Skin epidermis (tissue), 12 donors: Measurements from ENCODE around the gene DRC1.

Experiments used
- H3K27ac ChIP-seq, 21 experiments: fragments of 200-600 bp; sonication (generic) in 11 of 21; one replicate each; pipeline ENCODE4 v1.5.0; 2020; ENCODE audit warnings: mild to moderate bottlenecking in 3 of 21, inconsistent platforms in 2 of 21, moderate library complexity in 2 of 21
- H3K4me3 ChIP-seq, 7 experiments: fragments of 200-600 bp; sonication (generic) in 2 of 7; one replicate each; pipeline ENCODE4 v1.5.0; 2020; ENCODE audit warnings: inconsistent platforms in 2 of 7, mild to moderate bottlenecking in 2 of 7, moderate library complexity in 1 of 7

Gene DRC1

GRCh38 chr2:26485099-26485498, 83.4 kb downstream of the DRC1 start:
- Histone ChIP-seq H3K27ac (no peak overlapping the region), H3K4me3 (no peak overlapping the region)

- Histone ChIP-seq H3K27ac (no peak overlapping the region), H3K4me3 (no peak overlapping the region)
Observed at GRCh38 chr2:26485725-26486418, 84.2 kb downstream of the DRC1 start.

- Histone ChIP-seq H3K27ac (no peak overlapping the region), H3K4me3 (no peak overlapping the region)
Observed at GRCh38 chr2:26486789-26487188, 85.1 kb downstream of the DRC1 start.

GRCh38 chr2:26487192-26487591, 85.5 kb downstream of the DRC1 start:
- H3K4me3 ChIP-seq, result no peak overlapping the region
- no peak overlapping the region for H3K27ac ChIP-seq

GRCh38 chr2:26488463-26489212, 86.9 kb downstream of the DRC1 start:
- H3K4me3 ChIP-seq, result no peak overlapping the region
- no peak overlapping the region for H3K27ac ChIP-seq

- H3K27ac ChIP-seq, result no peak overlapping the region
- no peak overlapping the region for H3K4me3 ChIP-seq
Observed at GRCh38 chr2:26489213-26489850, 87.6 kb downstream of the DRC1 start.

GRCh38 chr2:26491563-26492167, 89.9 kb downstream of the DRC1 start:
- Histone ChIP-seq H3K4me3 (no peak overlapping the region), H3K27ac (no peak overlapping the region)

GRCh38 chr2:26492749-26493515, 91.2 kb downstream of the DRC1 start:
- Histone ChIP-seq H3K27ac (peak overlapping the region in 1 of 21 experiments; percentile 16), H3K4me3 (no peak overlapping the region)

GRCh38 chr2:26493566-26493965, 91.8 kb downstream of the DRC1 start:
- no peak overlapping the region for H3K27ac ChIP-seq
- H3K4me3 ChIP-seq, result no peak overlapping the region

GRCh38 chr2:26494199-26494598, 92.5 kb downstream of the DRC1 start:
- Histone ChIP-seq H3K4me3 (no peak overlapping the region), H3K27ac (no peak overlapping the region)

- Histone ChIP-seq H3K4me3 (no peak overlapping the region), H3K27ac (no peak overlapping the region)
Observed at GRCh38 chr2:26494891-26495290, 93.2 kb downstream of the DRC1 start.

- Histone ChIP-seq H3K27ac (no peak overlapping the region), H3K4me3 (no peak overlapping the region)
Observed at GRCh38 chr2:26495705-26496297, 94.1 kb downstream of the DRC1 start.

- Histone ChIP-seq H3K4me3 (no peak overlapping the region), H3K27ac (no peak overlapping the region)
Observed at GRCh38 chr2:26500406-26500805, 98.7 kb downstream of the DRC1 start.

- Histone ChIP-seq H3K27ac (peak overlapping the region in 1 of 21 experiments; percentile 37), H3K4me3 (peak overlapping the region; percentile 22 to 42 (median 32))
Observed at GRCh38 chr2:26503231-26503880, 101.6 kb downstream of the DRC1 start.

GRCh38 chr2:26504002-26504401, 102.3 kb downstream of the DRC1 start:
- H3K4me3 ChIP-seq, result peak overlapping the region in 5 of 7 experiments; percentile 22 to 42 (median 32)
- no peak overlapping the region for H3K27ac ChIP-seq

- H3K4me3 ChIP-seq, result no peak overlapping the region
- no peak overlapping the region for H3K27ac ChIP-seq
Observed at GRCh38 chr2:26506279-26506678, 104.6 kb downstream of the DRC1 start.
